A549 (cell line): ENCODE data around the gene CARD9. TPM values are rescaled to one million over a fixed set of nuclear protein-coding genes. Genes with fewer than 3 reads are reported as not detected.

Experiments
- ATAC-seq, 2 experiments: fragments of 200-7000 bp in 1 of 2; fragments of >200 bp in 1 of 2; cut with Nextera tagmentation in 1 of 2; cut with Tn5 transposase in 1 of 2; 3 replicates each; pipeline versions ENCODE4 v1.8.0 to v1.9.1; 2018 to 2020; ENCODE audit warnings: mild to moderate bottlenecking in 1 of 2, moderate library complexity in 1 of 2
- CTCF ChIA-PET: fragments of 300-600 bp; sonication (Branson Sonifier 250); formaldehyde crosslinking; extraction: SDS; loops from one replicate; lab custom pipeline; 2021; ENCODE audit warnings: antibody characterized with exemption, inconsistent platforms; lab: Yijun Ruan, JAX
- POLR2A ChIA-PET: fragments of 350-600 bp; formaldehyde crosslinking; extraction: SDS; loops from one replicate; lab custom pipeline; 2021; ENCODE audit warnings: antibody characterized with exemption, inconsistent platforms; lab: Yijun Ruan, JAX
- DNase-seq, 2 experiments: peaks; one replicate each; pipeline versions ENCODE4 v3.0.0 to v3.0.0-alpha.2; 2011 to 2016; ENCODE audit warnings: low read depth in 1 of 2, low spot score in 1 of 2
- FAIRE-seq: peaks from 2 replicates; lab custom pipeline; 2011; peaks lifted over from hg19 to GRCh38; lab: Jason Lieb, UNC
- H3K27ac ChIP-seq, 2 experiments: fragments of >200 bp; sonication (Bioruptor Twin); formaldehyde crosslinking; 3 replicates each; pipeline ENCODE4 v1.5.1; 2016 to 2017
- H3K4me1 ChIP-seq: fragments of >200 bp; sonication (Bioruptor Twin); formaldehyde crosslinking; 3 replicates; pipeline ENCODE4 v1.6.1; 2016
- H3K4me2 ChIP-seq: fragments of >200 bp; sonication (Bioruptor Twin); formaldehyde crosslinking; 3 replicates; pipeline ENCODE4 v1.6.1; 2016
- H3K4me3 ChIP-seq: fragments of >200 bp; sonication (Bioruptor Twin); formaldehyde crosslinking; 3 replicates; pipeline ENCODE4 v1.5.1; 2016
- H3K9me3 ChIP-seq: fragments of >200 bp; sonication (Bioruptor Twin); formaldehyde crosslinking; 3 replicates; pipeline ENCODE4 v1.6.1; 2016
- BHLHE40 ChIP-seq: IDR thresholded peaks from 2 replicates; pipeline ENCODE4 v1.6.1; 2012; ENCODE audit warnings: low read depth, low read length, inconsistent platforms
- CBX2 ChIP-seq: fragments of 200-600 bp; sonication (generic); IDR thresholded peaks from 2 replicates; pipeline ENCODE4 v1.6.1; 2016; ENCODE audit warnings: low read depth, mild to moderate bottlenecking, borderline replicate concordance
- CEBPB ChIP-seq, 2 experiments: fragments of >200 bp in 1 of 2; sonication (Bioruptor Twin) in 1 of 2; formaldehyde crosslinking in 1 of 2; IDR thresholded peaks; 2 replicates each; pipeline ENCODE4 v1.6.1; 2012 to 2016
- CHD4 ChIP-seq: fragments of 200-600 bp; sonication (generic); IDR thresholded peaks from 2 replicates; pipeline ENCODE4 v1.6.1; 2016; ENCODE audit warnings: antibody characterized with exemption, mild to moderate bottlenecking, borderline replicate concordance
- HOXB13 ChIP-seq: fragments of 250-450 bp; sonication (Bioruptor Pico); IDR thresholded peaks from 2 replicates; pipeline ENCODE4 v1.5.0; 2020; ENCODE audit warnings: low read depth, mild to moderate bottlenecking, moderate library complexity
- KDM5A ChIP-seq: fragments of 200-600 bp; sonication (generic); IDR thresholded peaks from 2 replicates; pipeline ENCODE4 v1.6.1; 2016; ENCODE audit warnings: antibody characterized with exemption, mild to moderate bottlenecking
- MYC ChIP-seq: IDR thresholded peaks from 2 replicates; pipeline ENCODE4 v1.6.1; 2012; ENCODE audit warnings: mild to moderate bottlenecking, inconsistent platforms, low read length, improper control_type of control experiment, borderline replicate concordance
- NFE2L2 ChIP-seq: fragments of 150-350 bp; conservative IDR thresholded peaks from 2 replicates; pipeline ENCODE4 v1.6.1; 2014; ENCODE audit warnings: low read length
- NPAS2 ChIP-seq: fragments of 250-450 bp; sonication (Bioruptor Pico); IDR thresholded peaks from 2 replicates; pipeline ENCODE4 v1.8.0; 2022; ENCODE audit warnings: mild to moderate bottlenecking, moderate library complexity, borderline replicate concordance
- NR3C1 ChIP-seq: fragments of >200 bp; sonication (Bioruptor Twin); formaldehyde crosslinking; IDR thresholded peaks from 3 replicates; pipeline ENCODE4 v1.6.1; 2017
- PHF8 ChIP-seq: fragments of 200-600 bp; sonication (generic); IDR thresholded peaks from 2 replicates; pipeline ENCODE4 v1.6.1; 2016; ENCODE audit warnings: low read depth, mild to moderate bottlenecking, antibody characterized with exemption, moderate library complexity, borderline replicate concordance
- POLR2A ChIP-seq: IDR thresholded peaks from 2 replicates; pipeline ENCODE4 v1.6.1; 2012; ENCODE audit warnings: mild to moderate bottlenecking, low read length
- TFCP2L1 ChIP-seq: fragments of 250-450 bp; sonication (Bioruptor Pico); IDR thresholded peaks from 2 replicates; pipeline ENCODE4 v1.5.0; 2021; ENCODE audit warnings: mild to moderate bottlenecking
- TP53 ChIP-seq: fragments of 250-450 bp; sonication (Bioruptor Pico); IDR thresholded peaks from 2 replicates; pipeline ENCODE4 v1.5.0; 2021; ENCODE audit warnings: mild to moderate bottlenecking, moderate library complexity
- ZFP36 ChIP-seq: fragments of 450-650 bp; IDR thresholded peaks from 2 replicates; pipeline ENCODE4 v1.6.1; 2014; ENCODE audit warnings: borderline replicate concordance; ENCODE audit not compliant: partially characterized antibody
- ZSCAN20 ChIP-seq: fragments of 250-450 bp; sonication (Bioruptor Pico); IDR thresholded peaks from 2 replicates; pipeline ENCODE4 v1.8.0; 2022; ENCODE audit warnings: mild to moderate bottlenecking, moderate library complexity
- WGBS: methylation state at CpG from one replicate; pipeline ENCODE4 v1.1.6; 2017; ENCODE audit errors: missing lambda C conversion rate; 5-methylcytosine and 5-hydroxymethylcytosine counted together
- polyA plus RNA-seq, 4 experiments: library from polyadenylated mRNA; depleted of rRNA in 3 of 4; stranded (reverse); fragments of >200 nt; fragmentation: RNase III in 1 of 4; extraction: RNeasy Plus Mini Kit Qiagen cat#74134 plus additional on column Dnase treatment in 1 of 4; gene quantifications; 2 replicates in 3 of 4; 3 replicates in 1 of 4; pipeline ENCODE4 v1.2.3, GENCODE V29; 2011 to 2017
- TF ChIP-seq, protein P1 (sequence below): fragments of 450-650 bp; IDR thresholded peaks from 2 replicates; pipeline ENCODE4 v1.6.1; 2014; ENCODE audit warnings: antibody characterized with exemption
- TF ChIP-seq, protein P2 (sequence below): fragments of 200-600 bp; sonication (generic); IDR thresholded peaks from 2 replicates; pipeline ENCODE4 v1.6.1; 2016; ENCODE audit warnings: antibody characterized with exemption, mild to moderate bottlenecking, moderate library complexity
- TF ChIP-seq, protein P3 (sequence below): fragments of >200 bp; sonication (Bioruptor Twin); formaldehyde crosslinking; IDR thresholded peaks from 3 replicates; pipeline ENCODE4 v1.5.1; 2016
- TF ChIP-seq, protein P4 (sequence below): fragments of 150-350 bp; IDR thresholded peaks from 2 replicates; pipeline ENCODE4 v1.6.1; 2014; ENCODE audit warnings: low read depth, mild to moderate bottlenecking, low read length
- TF ChIP-seq, protein P5 (sequence below): IDR thresholded peaks from 2 replicates; pipeline ENCODE4 v1.6.1; 2012; ENCODE audit warnings: low read depth, borderline replicate concordance
- TF ChIP-seq, protein P6 (sequence below): fragments of >200 bp; sonication (Bioruptor Twin); formaldehyde crosslinking; IDR thresholded peaks from 3 replicates; pipeline ENCODE4 v1.6.1; 2016
- TF ChIP-seq, protein P7 (sequence below): IDR thresholded peaks from 2 replicates; pipeline ENCODE4 v1.6.1; 2012

Gene CARD9
- polyA plus RNA-seq, 2 of the 4 experiments (the other 2 are of a cell fraction), result 0.21 to 0.94 TPM

DNA sequence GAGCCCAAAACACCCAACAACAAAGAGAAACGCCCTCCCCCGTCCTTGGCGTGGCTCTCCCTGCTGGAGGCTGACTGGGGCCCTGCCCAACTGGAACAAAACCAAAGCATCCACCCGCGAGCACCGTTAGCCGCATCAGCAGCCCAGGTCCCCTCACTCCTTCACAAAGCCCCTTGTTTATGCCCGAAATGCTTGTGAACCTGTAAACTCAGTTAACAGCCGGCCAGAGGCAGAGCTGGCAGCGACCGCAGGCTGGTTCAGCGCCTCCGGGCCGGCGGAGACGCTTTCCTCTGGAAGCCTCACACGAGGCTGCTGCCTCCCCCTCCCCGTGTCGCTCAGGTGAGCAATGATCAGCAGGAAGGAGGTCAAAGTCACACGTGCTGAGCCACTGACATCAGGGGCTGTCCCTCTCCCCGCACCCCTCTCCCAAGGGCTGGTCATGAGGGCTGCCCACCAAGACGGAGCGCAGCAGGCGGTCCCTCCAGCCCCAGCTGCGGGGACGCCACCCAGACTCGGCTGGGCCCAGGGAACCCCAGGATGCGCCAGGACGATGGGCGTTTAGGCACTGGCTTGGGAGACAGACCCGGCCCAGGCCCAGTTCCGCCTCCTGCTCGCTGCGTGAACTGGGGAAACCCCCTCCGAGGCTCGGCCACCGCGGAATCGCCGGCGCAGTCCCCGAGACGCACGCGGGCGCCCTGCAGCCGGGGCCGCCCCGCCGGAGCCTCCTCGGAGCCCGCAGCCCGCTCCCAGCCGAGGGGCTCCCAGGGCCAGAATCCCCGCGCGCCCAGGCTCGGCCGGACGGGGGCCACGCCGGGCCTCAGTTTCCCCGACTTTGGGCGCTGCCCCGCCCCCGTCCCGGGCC, 25.9 kb upstream of the CARD9 start:
- FAIRE-seq, result no peak

DNA sequence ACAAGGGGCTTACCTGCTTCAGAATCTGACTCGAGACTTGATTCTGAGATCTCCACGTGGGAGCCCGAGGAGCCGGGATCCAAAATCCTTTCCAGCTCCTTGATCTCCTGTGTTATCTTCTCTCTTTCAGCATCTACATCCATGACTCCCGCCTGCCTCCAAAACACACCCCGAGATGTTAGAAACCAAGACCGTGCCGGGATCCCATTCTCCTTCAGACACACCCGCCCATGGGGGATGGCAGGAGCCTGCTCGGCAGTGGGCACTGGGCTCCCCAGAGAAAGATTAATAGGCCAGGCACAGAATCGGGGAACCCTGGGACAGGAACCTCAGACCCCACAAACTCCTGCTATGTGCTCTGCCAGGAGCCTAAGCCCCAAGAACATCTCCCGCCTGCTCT, 24.8 kb upstream of the CARD9 start:
- Histone ChIP-seq H3K9me3 (no peaks in the 10 kb centered on the region), H3K4me3 (no peak overlapping the region), H3K4me1 (peaks cover 14% of the 10 kb centered on the region; the same call in 2 of the 3 replicates), H3K4me2 (peak overlapping the region; percentile 94), H3K27ac (peak overlapping the region in 1 of 2 experiments; percentile 98; a peak in 1 of 6 replicates)
- no peak for ATAC-seq
- TF ChIP-seq ZFP36, result no peak
- TF ChIP-seq, protein P1, sequence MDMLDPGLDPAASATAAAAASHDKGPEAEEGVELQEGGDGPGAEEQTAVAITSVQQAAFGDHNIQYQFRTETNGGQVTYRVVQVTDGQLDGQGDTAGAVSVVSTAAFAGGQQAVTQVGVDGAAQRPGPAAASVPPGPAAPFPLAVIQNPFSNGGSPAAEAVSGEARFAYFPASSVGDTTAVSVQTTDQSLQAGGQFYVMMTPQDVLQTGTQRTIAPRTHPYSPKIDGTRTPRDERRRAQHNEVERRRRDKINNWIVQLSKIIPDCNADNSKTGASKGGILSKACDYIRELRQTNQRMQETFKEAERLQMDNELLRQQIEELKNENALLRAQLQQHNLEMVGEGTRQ, result no peak
- TF ChIP-seq, protein P2, sequence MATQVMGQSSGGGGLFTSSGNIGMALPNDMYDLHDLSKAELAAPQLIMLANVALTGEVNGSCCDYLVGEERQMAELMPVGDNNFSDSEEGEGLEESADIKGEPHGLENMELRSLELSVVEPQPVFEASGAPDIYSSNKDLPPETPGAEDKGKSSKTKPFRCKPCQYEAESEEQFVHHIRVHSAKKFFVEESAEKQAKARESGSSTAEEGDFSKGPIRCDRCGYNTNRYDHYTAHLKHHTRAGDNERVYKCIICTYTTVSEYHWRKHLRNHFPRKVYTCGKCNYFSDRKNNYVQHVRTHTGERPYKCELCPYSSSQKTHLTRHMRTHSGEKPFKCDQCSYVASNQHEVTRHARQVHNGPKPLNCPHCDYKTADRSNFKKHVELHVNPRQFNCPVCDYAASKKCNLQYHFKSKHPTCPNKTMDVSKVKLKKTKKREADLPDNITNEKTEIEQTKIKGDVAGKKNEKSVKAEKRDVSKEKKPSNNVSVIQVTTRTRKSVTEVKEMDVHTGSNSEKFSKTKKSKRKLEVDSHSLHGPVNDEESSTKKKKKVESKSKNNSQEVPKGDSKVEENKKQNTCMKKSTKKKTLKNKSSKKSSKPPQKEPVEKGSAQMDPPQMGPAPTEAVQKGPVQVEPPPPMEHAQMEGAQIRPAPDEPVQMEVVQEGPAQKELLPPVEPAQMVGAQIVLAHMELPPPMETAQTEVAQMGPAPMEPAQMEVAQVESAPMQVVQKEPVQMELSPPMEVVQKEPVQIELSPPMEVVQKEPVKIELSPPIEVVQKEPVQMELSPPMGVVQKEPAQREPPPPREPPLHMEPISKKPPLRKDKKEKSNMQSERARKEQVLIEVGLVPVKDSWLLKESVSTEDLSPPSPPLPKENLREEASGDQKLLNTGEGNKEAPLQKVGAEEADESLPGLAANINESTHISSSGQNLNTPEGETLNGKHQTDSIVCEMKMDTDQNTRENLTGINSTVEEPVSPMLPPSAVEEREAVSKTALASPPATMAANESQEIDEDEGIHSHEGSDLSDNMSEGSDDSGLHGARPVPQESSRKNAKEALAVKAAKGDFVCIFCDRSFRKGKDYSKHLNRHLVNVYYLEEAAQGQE, result no peak
- TF ChIP-seq KDM5A, result no peak
- TF ChIP-seq CBX2, result no peak
- TF ChIP-seq, protein P3, sequence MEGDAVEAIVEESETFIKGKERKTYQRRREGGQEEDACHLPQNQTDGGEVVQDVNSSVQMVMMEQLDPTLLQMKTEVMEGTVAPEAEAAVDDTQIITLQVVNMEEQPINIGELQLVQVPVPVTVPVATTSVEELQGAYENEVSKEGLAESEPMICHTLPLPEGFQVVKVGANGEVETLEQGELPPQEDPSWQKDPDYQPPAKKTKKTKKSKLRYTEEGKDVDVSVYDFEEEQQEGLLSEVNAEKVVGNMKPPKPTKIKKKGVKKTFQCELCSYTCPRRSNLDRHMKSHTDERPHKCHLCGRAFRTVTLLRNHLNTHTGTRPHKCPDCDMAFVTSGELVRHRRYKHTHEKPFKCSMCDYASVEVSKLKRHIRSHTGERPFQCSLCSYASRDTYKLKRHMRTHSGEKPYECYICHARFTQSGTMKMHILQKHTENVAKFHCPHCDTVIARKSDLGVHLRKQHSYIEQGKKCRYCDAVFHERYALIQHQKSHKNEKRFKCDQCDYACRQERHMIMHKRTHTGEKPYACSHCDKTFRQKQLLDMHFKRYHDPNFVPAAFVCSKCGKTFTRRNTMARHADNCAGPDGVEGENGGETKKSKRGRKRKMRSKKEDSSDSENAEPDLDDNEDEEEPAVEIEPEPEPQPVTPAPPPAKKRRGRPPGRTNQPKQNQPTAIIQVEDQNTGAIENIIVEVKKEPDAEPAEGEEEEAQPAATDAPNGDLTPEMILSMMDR, result no peak
- TF ChIP-seq ZSCAN20 (CRISPR knock-in tag), result no peak
- TF ChIP-seq, protein P4, sequence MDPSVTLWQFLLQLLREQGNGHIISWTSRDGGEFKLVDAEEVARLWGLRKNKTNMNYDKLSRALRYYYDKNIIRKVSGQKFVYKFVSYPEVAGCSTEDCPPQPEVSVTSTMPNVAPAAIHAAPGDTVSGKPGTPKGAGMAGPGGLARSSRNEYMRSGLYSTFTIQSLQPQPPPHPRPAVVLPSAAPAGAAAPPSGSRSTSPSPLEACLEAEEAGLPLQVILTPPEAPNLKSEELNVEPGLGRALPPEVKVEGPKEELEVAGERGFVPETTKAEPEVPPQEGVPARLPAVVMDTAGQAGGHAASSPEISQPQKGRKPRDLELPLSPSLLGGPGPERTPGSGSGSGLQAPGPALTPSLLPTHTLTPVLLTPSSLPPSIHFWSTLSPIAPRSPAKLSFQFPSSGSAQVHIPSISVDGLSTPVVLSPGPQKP, result no peak
- TF ChIP-seq PHF8, result no peak
- TF ChIP-seq NR3C1, result no peak
- TF ChIP-seq NFE2L2, result no peak
- 97% methylated on average over 12 of the region's 12 CpGs for WGBS
- DNase-seq, result no peak
- ChIA-PET CTCF (interaction anchor here (0.8 to 8.9 kb wide), 7 partner anchors 13 to 86 kb away, joined by 3 to 100 read pairs (median 5); no protein-coding TSS in a partner anchor), POLR2A (interaction anchor here (0.5 to 6.7 kb wide), 2 partner anchors 13 to 35 kb away, joined by 3 to 33 read pairs; partner anchors contain the start of gene DNLZ)
- FAIRE-seq, result no peak

More for the DNA sequence above, 25.9 kb upstream of the CARD9 start:
- CTCF ChIA-PET, result interaction anchor here (0.8 to 8.9 kb wide), 11 partner anchors 7 to 273 kb away, joined by 3 to 100 read pairs (median 4); no protein-coding TSS in a partner anchor
- DNase-seq (no peak), ATAC-seq (peak; percentile 16 to 37; a peak in 3 of 6 replicates)
- 3% methylated on average over 31 of the region's 67 CpGs for WGBS
- peaks cover 14% of the 10 kb centered on the region; the same call in 2 of the 3 replicates for H3K4me1 ChIP-seq
- H3K27ac ChIP-seq, result peak overlapping the region; percentile 98 to 99
- peak overlapping the region; percentile 94 for H3K4me2 ChIP-seq
- POLR2A ChIA-PET, result interaction anchor here (6.7 kb wide), 1 partner anchor 36 kb away, joined by 33 read pairs; the partner anchor contains the start of gene DNLZ
- H3K9me3 ChIP-seq, result no peaks in the 10 kb centered on the region
- TF ChIP-seq, protein P5, sequence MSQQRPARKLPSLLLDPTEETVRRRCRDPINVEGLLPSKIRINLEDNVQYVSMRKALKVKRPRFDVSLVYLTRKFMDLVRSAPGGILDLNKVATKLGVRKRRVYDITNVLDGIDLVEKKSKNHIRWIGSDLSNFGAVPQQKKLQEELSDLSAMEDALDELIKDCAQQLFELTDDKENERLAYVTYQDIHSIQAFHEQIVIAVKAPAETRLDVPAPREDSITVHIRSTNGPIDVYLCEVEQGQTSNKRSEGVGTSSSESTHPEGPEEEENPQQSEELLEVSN, result no peak
- TF ChIP-seq MYC (0 out of 2 replicates have a peak, but pooled peaks have one; percentile 29), TFCP2L1 (CRISPR knock-in tag) (no peak), KDM5A (no peak), CHD4 (no peak), NPAS2 (no peak), BHLHE40 (no peak), TP53 (CRISPR knock-in tag) (0 out of 2 replicates have a peak, but pooled peaks have one; percentile 60), HOXB13 (no peak), PHF8 (no peak), POLR2A (no peak), CEBPB (IDR thresholded peaks at IDR 0.05) (no peak)
- TF ChIP-seq, protein P1, result no peak
- TF ChIP-seq, protein P6, sequence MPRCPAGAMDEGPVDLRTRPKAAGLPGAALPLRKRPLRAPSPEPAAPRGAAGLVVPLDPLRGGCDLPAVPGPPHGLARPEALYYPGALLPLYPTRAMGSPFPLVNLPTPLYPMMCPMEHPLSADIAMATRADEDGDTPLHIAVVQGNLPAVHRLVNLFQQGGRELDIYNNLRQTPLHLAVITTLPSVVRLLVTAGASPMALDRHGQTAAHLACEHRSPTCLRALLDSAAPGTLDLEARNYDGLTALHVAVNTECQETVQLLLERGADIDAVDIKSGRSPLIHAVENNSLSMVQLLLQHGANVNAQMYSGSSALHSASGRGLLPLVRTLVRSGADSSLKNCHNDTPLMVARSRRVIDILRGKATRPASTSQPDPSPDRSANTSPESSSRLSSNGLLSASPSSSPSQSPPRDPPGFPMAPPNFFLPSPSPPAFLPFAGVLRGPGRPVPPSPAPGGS, result no peak
- TF ChIP-seq, protein P7, sequence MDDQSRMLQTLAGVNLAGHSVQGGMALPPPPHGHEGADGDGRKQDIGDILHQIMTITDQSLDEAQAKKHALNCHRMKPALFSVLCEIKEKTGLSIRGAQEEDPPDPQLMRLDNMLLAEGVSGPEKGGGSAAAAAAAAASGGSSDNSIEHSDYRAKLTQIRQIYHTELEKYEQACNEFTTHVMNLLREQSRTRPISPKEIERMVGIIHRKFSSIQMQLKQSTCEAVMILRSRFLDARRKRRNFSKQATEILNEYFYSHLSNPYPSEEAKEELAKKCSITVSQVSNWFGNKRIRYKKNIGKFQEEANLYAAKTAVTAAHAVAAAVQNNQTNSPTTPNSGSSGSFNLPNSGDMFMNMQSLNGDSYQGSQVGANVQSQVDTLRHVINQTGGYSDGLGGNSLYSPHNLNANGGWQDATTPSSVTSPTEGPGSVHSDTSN, result no peak
- H3K4me3 ChIP-seq, result peak overlapping the region; percentile 100
